GM08714 (cell line): ENCODE data around the gene ARPC5.

Source experiments
- H3K4me3 ChIP-seq: fragments of 200-500 bp; sonication (Bioruptor generic); 2 replicates; pipeline ENCODE4 v1.5.1; 2014; ENCODE audit warnings: mild to moderate bottlenecking, low read length, inconsistent platforms
- ZNF274 ChIP-seq: IDR thresholded peaks from 2 replicates; pipeline ENCODE4 v1.6.1; 2012; ENCODE audit warnings: mild to moderate bottlenecking, low read depth, low read length

Gene ARPC5

DNA sequence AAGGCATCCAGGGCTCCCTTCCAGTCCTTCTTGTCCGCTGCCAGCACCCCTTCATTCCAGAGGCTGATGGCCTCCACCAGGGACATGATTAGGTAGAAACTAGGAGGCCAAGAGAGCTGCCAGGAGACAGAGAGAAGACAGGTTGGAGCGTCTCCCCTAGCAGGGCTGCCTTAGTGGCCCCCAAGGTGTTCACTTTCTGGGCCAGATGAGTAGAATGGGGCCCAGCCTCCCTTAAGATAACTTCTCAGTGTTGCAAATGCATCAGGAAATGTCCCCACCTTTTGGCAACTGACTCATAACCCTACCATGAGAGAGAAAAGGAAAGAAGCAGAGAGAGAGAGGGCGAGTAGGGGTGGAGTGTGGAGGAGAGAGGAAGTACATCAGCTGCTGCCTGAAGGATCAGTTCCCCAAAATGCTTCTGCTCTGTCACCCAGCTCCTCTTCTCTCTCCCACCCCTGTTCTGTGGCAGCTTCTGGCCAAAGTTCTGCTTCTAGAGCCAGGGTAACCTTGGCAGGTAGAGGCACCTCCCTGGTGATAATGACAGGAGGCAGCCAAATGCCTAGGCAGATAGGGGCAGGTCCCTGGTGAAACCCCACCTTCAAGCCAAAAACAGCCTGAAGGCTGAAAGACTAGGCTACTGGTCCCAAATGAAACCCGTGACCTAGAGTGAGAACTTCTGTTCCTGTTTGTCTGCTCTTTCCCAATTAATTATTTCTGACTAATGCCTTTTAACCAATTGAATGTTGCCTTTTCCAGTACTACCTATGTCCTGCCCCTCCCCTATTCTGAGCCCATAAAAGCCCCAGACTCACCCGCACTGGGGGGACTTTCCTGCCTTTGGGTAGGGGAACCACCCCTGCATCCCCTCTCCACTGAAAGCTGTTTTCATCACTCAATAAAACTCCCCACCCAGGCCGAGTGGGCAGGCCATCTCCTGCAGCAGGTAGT lies 45.1 kb downstream of the ARPC5 start, which contains the start of gene NCF2:
Gene NCF2, minus strand, starts transcription at position 216 of the 948 bp plus-strand sequence. Its CDS starts 130 bp downstream, at position 86.
- TF ChIP-seq ZNF274 = no peak
- peak within 1 kb of the TSS; percentile 51 for H3K4me3 ChIP-seq

GRCh38 chr1:183589874-183590243 lies 45.7 kb downstream of the ARPC5 start:
- peak overlapping the region; percentile 51 for H3K4me3 ChIP-seq
- TF ChIP-seq ZNF274 = no peak

DNA sequence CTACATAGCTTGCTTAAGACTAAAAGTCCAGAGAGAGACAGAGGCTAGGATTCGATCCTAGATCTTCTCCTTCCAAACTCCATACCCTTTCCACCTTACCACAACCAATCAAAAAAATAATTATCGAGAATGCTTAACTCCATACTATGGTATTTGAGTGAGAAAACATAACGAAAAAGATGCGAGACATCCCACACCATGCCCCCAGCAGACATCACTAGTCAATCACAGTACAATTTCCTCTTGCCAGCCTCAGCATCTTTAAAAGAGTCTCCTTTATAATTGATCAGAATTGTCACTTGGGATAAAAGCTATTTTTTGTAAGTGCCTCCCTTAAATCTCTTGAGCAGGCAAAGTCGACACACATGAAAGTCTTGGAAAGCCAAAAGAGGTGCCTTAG lies 46.2 kb downstream of the ARPC5 start:
- no peak for TF ChIP-seq ZNF274
- peak overlapping the region; percentile 51 for H3K4me3 ChIP-seq

- no peak for TF ChIP-seq ZNF274
- peak overlapping the region; percentile 51 for H3K4me3 ChIP-seq
Measured at GRCh38 chr1:183588827-183589226, 46.8 kb downstream of the ARPC5 start.

GRCh38 chr1:183586926-183587325 lies 48.7 kb downstream of the ARPC5 start:
- no peak overlapping the region for H3K4me3 ChIP-seq
- no peak for TF ChIP-seq ZNF274

- no peak for TF ChIP-seq ZNF274
- H3K4me3 ChIP-seq = no peak overlapping the region
Measured at GRCh38 chr1:183586455-183586854, 49.1 kb downstream of the ARPC5 start.

DNA sequence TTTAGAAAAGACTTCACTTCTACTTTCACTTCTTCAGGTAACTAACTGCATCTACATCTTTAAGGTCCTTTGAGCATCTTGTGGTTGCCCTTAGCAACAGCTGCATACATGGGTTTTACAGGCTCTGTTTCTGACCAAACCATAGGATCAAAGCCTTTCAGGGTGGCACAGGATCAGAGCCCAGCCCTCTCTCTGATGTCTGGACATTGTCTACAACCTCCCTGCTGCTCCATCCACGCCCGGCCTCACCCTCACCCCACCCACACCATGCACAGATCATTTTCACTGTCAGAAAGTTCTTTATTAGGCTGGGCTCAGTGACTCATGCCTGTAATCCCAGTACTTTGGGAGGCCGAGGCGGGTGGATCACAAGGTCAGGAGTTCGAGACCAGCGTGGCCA lies 50.5 kb downstream of the ARPC5 start:
- TF ChIP-seq ZNF274 = no peak
- H3K4me3 ChIP-seq = no peak overlapping the region

GRCh38 chr1:183584147-183584546 lies 51.4 kb downstream of the ARPC5 start:
- no peak overlapping the region for H3K4me3 ChIP-seq
- TF ChIP-seq ZNF274 = no peak

DNA sequence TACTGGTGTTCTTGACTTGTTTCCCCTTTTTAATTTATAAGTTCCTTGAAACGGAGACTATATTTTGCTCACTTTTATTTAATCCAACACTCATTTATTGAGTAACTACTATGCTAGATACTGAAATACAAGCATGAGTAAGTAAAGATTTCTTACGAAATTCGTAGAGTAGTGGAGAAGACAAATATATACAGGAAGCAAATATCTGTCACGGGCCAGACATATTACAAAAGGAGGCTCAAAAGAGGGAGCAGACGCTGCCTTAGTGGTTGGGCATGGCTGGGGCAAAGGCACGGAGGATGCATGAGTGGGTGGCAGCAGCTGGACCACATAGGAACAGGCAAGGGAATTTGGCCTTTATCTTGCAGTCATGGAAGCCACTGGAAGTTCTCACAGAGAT lies 52.1 kb downstream of the ARPC5 start:
- TF ChIP-seq ZNF274 = no peak
- H3K4me3 ChIP-seq = no peak overlapping the region

GRCh38 chr1:183582021-183582713 lies 53.4 kb downstream of the ARPC5 start:
- TF ChIP-seq ZNF274 = no peak
- H3K4me3 ChIP-seq = no peak overlapping the region

GRCh38 chr1:183580281-183580682 lies 55.3 kb downstream of the ARPC5 start:
- no peak for TF ChIP-seq ZNF274
- no peak overlapping the region for H3K4me3 ChIP-seq

DNA sequence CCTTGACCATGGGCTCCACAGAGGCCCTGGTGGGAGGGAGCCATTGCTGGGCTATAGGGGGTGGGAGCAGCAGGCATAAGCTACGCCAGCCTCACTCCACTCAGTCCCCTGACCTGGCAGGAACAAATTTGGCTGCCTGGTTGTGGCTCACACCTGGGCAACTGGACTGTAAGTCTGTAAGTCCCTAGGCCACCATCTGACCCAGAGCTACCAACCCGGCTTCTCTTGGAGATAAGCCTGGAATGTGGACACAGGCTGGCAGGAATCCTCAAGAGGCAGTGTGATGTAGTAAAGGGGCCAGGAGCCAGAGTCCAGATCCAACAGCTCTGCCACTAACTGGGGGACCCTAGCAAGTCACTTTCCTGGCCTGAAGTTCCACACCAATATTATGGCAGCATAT lies 56.7 kb downstream of the ARPC5 start:
- no peak overlapping the region for H3K4me3 ChIP-seq
- TF ChIP-seq ZNF274 = no peak

GRCh38 chr1:183577897-183578465 lies 57.6 kb downstream of the ARPC5 start:
- TF ChIP-seq ZNF274 = no peak
- no peak overlapping the region for H3K4me3 ChIP-seq

DNA sequence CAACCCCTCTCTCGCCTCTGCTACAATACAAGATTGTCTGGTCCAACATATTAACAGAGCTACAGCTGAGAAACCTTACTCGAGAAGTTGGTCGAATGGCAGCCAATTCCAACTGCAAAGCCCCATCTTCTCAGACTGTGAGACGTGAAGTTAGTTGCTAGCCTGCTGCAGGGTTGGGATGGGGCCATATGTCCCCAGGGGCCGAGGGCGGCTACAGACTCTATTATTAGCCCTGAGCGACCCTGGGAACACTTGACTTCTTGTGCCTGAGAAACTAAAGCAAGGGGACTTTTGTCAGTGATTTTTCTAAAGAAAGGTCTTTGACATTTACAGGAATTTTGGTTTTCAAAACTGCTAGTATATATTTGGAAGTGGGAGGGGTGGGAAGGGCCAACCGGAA lies 59.0 kb downstream of the ARPC5 start:
- no peak overlapping the region for H3K4me3 ChIP-seq
- TF ChIP-seq ZNF274 = no peak

GRCh38 chr1:183575606-183576005 lies 60.0 kb downstream of the ARPC5 start:
- no peak for TF ChIP-seq ZNF274

More at GRCh38 chr1:183575606-183576005, 60.0 kb downstream of the ARPC5 start:
- no peak overlapping the region for H3K4me3 ChIP-seq
